GM04503 (cell line): ENCODE data around the gene DPYD.

Source experiments
- DNase-seq: peaks from one replicate; pipeline ENCODE4 v3.0.0-alpha.2; 2012; ENCODE audit warnings: low read depth

DPYD gene

DNA sequence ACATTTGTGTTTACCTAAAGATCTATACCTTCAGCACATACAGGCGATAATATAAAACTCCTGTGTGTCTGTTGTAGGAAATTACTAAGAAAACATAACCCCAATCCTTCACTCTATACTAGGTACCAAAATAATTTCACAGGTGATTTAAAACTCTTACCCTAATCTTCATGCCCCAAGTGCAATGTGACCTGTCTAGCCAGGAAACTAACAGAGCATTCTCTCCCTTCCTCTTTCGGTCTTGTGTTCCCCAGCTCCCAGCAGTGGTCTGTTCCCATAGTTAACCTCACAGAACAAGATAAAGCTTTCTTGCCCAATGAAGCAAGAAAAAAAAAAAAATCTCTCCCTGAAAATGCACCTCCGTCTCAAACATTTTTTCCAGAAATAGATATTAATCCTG lies 493.5 kb downstream of the DPYD start:
- no peak for DNase-seq

DNA sequence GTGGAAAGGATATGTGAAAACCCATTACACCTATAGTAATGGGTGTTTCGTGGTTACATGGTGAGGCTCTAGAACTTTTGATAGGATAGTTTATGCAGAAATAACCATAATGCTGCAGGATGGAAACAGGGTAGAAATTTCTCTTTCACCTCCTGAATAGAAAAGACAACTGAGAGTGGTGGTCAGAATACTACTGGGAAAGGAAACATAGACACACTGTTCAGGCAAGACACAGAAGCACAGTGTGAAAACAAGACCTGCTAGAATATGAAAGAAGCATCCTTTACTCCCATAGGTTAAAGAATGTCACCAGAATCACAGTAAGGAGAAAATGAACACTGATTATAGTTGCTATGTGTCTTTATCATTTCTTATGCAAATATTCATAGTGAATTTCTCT lies 496.6 kb downstream of the DPYD start:
- no peak for DNase-seq

DNA sequence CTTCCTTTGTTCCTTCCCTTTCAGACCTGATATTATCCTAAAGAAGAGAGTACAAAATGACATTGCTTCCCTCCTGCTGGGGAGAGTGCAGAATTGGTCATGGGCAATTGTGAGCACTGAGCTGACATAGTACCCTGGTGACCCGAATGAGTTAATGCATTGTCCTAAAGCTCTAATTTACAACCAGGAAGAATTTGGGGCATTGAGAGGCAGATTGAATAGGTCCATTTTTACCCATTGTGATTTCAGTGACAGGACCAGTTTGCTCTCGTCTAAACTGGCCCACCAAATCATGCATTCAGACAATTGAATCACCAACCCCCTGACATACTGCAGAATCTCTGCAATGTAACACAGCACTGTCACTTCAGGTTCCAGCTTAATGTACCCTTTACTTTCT lies 497.4 kb downstream of the DPYD start:
- DNase-seq, result no peak

DNA sequence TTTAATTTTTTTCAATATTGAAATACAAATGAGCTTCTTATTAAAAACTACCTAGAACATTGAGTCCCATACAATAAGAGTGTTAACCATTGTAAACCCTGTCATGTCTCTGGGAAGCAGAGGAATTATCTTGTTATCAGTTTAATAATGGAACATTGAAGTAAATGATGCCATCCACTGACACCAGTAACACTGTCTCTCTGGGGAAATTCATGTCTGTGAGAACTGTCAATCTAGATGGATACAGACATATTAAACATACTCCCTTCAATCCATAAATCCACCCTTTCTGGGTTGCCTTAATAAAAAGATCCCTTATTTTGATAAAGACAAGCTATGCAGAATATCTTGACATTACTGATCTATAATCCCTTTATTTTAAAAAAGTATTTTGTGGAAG lies 503.2 kb downstream of the DPYD start:
- DNase-seq, result no peak

DNA sequence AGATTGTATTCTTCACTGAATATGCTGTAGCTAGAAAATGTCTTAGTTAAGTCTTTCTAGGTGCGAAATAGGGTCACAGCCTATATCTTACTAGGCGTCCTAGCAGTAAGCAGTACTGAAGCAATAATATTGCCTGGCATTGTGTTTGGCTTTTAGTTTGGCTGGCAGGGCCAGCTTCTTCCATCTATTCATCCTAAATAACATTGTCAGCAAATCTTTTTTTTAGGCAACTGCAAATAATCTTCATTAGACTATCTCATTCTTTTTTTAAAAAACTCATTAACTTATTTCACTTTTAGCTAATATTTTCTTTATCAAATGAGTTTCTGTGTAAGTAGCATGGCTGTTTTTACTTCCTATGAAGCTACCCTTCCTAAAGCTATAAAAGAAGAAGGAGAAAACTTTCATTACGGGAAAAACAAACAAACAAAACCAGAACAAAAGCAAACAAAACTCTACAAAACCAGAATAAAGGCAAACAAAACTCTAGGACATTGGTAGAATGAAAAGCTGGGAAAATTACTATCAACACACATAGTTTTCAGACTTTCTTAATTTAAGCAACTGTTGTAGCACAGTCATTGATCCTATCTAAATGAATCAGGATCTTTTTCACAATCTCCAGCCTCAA lies 506.0 kb downstream of the DPYD start:
- no peak for DNase-seq

DNA sequence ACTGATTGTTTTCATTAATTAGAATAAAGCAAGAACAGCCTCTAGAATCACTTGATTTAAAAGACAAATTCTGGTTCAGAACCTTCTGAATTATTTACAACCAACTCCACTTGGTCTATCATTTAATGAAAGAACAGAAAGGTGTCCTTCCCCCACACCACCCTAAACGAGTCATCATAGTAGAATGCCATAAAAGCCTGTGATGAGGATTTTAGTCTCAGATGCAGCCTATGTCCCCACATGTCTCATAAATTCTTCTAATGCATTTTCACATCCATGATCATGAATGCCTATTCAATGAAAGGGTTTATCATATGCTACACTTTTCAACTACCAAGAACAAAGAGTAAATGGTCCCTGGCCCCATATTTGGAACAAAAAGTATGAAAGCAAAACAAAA lies 508.1 kb downstream of the DPYD start:
- DNase-seq, result no peak

DNA sequence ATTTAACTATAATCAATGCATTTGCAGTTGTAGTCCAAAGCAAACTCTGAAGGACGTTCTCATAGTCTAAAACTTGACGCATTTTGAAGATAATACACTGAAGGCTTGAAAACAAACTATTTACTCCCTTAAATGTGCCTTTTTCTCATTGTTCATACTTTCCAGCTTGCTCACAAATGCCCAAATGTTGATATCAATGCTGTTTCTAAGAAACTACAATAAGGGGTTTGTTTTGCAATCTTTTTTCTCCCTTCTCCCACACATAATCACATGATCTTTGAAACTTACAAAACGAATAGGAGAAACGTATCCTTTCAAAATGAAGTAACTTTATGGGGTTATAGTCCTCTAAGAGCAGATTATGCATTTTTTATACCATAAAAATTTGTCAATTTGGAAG lies 508.7 kb downstream of the DPYD start:
- peak; percentile 52 for DNase-seq

DNA sequence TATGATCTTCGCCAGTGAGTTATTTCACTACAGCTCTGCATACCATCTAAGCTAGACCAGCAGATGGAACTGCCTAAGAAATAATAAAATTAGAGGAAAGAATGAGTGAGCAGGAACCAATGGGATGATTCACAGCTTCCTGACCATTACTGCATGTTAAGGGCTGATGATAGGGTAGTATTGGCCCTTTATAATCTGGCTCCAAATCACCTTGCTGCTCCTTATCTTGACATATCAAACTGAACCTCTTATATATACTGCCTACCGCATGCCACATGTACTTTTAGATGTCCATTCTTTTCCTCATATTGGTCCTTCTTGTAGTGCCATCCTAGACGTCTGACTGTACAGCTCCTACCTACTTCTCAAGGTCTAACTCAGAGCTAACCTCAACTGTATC lies 524.4 kb downstream of the DPYD start:
- no peak for DNase-seq

DNA sequence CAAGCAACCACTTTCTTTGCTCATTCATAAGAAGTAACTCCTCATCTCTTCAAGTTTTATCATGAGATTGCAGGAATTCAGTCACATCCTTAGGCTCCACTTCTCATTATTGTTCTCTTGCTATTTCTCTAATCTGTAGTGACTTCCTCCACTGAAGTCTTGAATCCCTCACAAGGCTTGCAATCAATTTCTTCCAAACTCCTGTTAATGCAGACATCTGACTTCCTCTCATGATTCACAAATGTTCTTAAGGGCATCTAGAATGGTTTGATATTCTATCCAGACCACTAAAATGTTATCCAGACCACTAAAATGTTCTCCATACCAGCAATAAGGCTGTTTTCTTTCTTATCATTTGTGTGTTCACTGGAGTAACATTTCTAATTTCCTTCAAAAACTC lies 528.1 kb downstream of the DPYD start:
- DNase-seq, result no peak

DNA sequence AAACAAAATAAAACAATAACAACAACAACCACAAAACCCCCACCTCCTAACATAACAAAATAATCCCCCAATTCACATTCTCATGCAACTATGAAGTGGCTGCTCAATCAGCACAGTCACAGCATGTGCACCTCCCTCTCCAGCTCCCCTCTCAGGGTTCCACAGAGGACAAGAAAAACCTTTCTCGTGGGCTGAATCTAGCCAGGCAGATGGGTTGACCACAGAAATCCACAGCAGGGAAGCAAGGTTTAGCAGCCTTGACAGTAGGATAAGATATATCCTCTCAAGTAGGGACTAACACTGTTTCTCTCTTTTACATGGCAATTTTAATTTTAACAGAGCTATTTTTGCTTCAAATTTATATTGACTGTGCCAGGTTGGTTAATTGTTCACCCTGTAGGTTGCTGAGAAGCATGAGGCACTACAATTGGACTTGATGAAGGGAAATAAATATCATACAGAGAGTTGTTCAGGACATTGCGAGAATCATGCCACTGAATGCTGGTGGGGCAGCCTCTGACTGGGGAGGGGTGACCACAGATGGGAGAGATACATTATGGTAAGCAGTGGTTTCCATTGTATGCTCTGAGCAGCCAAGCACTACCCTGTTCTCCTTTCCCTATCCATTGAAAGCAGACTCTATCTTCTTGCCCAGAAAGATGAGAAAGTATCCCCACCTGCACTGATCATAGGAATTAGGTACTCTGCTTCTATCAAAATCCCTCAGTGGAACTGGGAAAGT lies 535.1 kb downstream of the DPYD start:
- DNase-seq, result no peak

DNA sequence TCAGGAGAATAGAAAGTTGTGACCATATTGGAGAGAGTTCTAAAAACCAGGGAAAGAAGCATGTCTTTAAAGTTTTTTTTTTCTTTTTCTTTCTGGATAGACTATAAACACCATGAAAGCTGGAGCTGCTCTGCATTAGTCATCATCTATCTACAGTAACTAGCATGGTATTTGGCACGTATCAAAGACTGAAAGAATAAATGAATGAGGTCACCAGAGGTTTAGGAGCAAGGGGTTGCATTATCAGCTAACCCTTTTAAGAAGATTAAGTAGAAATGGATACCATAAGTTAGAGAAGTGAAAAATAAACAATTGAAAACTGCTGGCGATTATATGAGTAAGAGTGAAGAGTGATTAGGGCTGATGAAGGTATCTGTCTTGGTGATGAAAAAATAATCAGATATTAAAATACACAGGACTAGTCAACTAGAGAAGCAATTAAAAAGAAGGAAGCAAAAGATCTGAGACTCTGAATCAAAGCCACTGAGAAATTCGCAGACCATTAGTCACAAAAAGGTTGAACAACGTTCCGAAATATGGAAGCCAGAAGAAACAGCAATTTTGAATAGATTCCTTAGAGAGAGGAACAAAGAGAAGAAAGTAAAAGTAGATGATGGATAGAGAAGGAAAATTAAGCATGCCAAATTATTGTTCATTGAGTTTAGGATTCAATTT lies 536.4 kb downstream of the DPYD start:
- peak; percentile 65 for DNase-seq

DNA sequence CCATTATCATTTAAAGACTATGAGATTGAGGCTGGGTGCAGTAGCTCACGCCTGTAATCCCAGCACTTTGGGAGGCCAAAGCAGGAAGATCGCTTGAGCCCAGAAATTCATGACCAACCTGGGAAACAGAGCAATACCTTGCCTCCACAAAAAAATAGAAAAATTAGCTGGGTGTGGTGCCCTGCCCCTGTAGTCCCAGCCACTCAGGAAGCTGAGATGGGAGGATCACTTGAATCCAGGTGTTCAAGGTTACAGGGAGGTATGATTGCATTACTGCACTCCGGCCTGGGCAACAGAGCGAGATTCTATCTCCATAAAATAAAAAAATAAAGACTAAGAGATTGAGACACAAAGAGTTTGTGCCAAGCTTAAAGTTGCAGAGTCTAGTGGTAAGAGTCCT lies 537.0 kb downstream of the DPYD start:
- no peak for DNase-seq

DNA sequence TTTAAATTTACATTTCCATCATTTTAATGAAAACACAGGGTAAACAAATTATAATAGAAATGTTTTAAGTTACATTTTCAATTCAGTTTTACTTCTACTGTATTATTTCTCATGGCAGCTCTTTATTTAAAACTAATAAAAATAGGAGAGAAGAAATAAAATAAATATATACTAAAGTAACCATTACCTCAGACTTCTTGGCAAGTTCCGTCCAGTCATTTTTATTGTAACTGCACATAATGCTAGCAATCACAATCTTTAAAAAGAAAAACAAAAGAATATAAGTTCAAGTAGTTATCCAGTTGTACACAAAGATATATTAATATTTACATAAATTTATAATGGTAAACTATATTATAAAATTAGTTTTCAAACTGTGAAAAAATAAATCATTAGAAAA lies 538.6 kb downstream of the DPYD start:
- no peak for DNase-seq

DNA sequence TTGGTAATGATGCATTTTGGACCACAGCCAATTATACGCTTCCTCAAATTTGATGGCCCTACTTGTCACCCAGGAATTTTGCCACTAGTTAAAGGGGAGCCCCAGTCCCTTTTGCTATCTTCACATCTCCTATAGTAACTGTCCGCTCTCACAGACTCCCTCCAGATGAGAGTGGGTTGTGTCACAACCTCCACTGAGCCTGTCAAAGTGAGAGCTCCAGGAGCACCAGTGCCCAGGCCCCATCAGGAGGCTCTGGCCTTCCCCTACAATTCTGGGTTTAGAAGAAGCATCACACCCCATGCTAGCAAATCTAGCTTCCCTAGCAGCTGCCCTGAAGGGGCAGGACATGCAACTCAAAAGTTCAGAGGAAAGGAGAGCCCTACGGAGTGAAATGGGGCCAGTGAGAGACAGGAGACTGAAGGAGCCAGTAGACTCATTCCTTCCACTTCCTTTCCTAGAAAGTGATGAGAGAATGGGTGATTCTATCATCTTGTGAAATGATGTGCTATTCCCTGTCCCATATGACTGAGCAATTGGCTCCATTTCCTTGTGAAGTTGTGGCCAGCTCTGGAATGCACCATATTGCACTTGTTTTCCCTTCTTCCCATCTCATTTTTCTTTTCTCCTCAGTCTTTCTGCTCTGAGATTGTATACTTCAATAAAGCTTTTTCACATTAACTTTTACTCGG lies 541.3 kb downstream of the DPYD start:
- peak; percentile 77 for DNase-seq

DNA sequence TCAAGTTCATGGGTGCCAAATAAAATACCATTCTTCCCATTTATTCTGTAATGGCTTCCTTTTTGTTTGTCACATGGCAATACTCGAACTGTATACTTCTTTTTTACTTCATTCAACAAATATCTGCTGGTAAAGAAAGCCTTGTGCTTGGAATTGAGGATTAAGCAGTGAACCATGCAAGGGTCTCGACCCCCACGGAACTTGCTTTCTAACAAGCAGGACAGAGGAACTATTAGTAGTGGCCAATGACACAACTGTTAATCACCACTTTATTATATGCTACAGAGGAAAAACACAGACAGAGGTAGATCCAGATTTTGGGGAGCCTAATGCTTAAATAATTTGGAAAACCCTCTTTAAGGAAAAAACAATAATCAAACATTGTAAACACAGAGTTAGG lies 542.2 kb downstream of the DPYD start:
- DNase-seq, result no peak

DNA sequence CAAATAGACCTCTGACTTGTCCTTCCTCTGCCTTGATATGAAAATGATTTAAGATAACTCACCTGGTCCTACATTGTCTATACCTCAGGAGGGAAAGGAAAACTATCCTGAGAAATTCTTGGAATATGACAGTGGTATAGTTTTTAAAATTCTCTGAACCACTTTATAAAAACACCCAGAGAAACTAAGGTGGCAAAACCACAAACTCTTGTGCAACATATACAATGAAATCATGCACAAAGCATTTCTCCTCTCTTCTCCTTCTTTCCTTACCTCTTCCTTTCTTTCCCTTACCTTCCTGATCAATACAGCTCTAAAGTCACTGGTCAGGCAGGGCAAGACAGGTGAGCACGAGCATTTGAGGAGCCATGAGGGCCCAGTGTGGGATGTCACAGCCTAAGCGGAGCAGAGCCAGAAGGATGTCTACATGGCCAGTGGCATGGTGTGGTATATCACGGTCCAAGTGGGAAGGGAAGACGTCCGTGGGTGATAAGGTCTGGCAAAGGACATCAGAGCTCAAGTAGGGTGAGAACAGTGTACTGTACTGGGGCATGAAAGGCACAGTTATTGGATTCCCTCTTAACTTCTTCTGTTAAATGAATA lies 543.3 kb downstream of the DPYD start:
- no peak for DNase-seq

DNA sequence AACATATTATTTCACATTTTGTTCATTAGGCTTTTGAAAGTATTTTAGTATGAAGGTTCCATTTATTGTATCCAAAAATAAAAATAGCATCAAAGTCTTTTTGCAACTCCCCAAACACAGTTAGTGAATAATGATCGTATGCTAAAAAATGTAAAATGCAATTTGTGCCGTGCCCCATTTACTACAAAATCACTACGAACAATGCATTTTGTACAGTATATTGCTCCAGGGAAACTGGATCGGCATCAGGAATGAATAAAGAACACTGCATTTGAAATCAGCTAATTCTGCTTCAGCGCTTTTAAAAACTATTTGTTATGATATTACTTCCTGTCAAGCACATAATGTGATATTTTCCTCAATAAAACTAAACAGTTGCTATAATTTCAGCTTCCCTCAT lies 547.8 kb downstream of the DPYD start:
- DNase-seq, result no peak

DNA sequence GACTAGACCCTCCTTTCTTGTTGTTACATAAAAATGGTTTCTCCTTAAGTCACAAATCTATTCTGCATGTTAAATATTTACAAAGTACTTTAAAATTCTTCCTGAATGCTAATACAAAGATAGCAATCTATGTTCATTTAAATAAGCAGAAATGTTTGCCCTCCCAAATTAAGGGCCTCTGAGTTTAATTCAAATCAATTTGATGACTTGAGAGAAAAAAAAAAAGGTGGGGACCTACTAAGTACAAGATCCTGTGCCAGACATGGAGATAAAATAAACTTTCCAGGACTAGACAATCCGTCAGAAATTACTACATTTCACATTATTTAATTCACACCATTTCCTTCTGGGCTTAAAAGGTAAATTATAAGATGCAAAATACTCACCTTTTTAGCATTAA lies 548.3 kb downstream of the DPYD start:
- no peak for DNase-seq

DNA sequence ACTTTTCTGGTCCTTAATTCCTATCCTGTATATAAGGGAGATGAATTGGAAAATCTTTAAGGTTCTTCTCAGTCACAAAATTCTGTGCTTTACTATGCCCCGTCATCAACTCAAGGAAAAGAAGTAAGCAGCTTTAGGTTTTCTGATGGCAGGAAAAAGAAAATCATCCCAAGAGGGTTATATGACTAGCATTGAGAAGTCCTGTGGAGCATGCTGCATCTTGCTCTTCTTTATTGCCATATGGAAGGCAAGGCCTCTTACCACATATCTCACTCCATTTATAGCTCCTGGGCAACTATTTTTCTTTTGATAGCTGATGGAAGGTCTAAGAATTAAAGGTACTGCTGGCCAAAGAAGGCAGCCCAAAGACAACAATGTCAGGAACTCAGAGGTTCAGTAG lies 552.5 kb downstream of the DPYD start:
- DNase-seq, result no peak

DNA sequence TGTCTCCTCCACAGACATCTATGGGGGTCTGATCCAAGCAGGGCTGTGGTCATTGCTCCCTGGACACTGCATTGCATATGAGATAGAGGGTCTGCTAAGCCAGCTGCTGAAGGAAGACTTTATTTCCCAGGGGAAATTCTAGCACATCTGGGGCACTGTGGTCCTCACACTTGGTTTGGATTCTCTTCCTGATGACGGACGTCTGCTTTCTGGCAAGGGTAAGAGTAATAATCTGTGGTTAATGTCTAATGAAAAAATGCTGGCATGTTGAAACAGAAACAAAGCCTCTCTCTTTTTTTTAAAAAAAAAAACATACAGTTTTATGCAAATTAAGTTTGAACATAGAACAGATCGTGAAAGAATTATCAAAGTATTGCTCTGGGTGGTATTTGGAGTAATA lies 553.9 kb downstream of the DPYD start:
- DNase-seq, result no peak

DNA sequence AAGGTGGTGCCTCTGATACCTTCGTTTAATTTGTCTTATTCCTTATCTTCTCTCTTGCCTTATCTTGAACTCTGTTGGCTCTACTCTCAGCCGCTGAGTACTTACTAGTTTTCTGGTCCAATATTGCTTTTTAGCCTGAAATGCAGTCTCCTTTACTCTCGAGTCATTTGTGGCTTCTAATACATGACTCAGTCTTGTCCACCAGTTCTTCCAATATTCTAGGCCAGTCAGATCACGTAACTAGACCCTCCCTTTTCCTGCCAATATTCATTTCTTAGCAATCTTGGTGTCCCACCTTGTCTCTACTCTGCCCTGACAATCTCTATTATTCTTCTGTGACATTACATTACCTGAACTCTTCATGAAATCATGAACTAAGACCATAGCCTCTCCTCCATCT lies 555.8 kb downstream of the DPYD start:
- DNase-seq, result no peak

DNA sequence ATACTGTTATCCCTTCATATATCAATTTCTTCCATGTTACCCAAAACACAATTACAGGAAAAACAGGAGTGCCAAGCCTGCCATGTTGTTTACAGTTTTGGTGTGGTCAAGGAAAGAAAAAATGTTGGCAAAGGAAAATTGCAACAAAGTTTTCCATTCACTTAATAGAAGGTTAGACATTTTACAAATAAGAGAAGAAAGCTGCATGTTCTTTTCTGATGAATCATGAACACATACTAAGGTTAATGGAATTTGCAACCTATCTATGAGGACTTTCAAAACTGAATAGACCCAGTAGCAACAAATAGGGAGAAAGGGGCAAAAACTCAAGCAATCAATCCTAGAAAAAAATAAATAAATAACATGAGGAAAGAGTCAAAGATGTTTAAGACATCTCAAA lies 556.7 kb downstream of the DPYD start:
- peak; percentile 41 for DNase-seq

DNA sequence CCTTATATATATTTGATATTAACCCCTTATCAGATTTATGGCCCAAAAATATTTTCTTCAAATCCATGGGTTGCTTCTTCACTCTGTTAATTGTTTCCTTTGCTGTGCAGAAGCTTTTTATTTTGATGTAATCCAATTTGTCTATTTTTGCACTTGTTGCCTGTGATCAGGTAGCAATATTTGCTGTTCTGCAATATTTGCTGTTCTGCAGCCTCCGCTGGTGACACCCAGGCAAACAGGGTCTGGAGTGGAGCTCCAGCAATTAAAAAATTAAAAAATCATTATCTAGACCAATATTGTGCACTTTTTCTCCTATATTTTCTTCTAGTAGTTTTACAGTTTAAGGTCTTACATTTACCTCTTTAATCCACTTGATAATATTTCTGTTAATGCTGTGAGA lies 564.5 kb downstream of the DPYD start:
- DNase-seq, result no peak
